Endometrial microvascular endothelial cells (primary cell): ENCODE results near the gene TRMT2B. TPM values are rescaled to one million over a fixed set of nuclear protein-coding genes. Genes with fewer than 3 reads are reported as not detected.
"Not testable (repeated sequence)": the region's sequence is repeated elsewhere in the genome, so short reads cannot be mapped to it uniquely, and the experiment has no call there.

ENCODE experiments used
- in situ Hi-C: cut with HindIII; loops from 2 replicates; pipeline ENCODE4 v1.10.0; 2017; ENCODE audit warnings: low sequenced_read_pairs, low pct_unique_long_range_greater_than_20kb; ENCODE audit errors: inconsistent ontology term
- total RNA-seq: library from RNA; depleted of rRNA; stranded (reverse); fragments of >200 nt; gene quantifications from one replicate; pipeline ENCODE4 v1.2.3, GENCODE V29; 2015; ENCODE audit errors: inconsistent ontology term

TRMT2B gene, protein sequence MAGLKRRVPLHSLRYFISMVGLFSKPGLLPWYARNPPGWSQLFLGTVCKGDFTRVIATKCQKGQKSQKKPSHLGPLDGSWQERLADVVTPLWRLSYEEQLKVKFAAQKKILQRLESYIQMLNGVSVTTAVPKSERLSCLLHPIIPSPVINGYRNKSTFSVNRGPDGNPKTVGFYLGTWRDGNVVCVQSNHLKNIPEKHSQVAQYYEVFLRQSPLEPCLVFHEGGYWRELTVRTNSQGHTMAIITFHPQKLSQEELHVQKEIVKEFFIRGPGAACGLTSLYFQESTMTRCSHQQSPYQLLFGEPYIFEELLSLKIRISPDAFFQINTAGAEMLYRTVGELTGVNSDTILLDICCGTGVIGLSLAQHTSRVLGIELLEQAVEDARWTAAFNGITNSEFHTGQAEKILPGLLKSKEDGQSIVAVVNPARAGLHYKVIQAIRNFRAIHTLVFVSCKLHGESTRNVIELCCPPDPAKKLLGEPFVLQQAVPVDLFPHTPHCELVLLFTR
- total RNA-seq: 18.2 TPM

- in situ Hi-C loops: no loop called here
Observed at GRCh38 chrX:101051549-101052302, at the start of gene TRMT2B. TSS of gene TRMT2B (minus strand) at chrX:101052111. CDS start at chrX:101042289, 9,822 bp downstream.

DNA sequence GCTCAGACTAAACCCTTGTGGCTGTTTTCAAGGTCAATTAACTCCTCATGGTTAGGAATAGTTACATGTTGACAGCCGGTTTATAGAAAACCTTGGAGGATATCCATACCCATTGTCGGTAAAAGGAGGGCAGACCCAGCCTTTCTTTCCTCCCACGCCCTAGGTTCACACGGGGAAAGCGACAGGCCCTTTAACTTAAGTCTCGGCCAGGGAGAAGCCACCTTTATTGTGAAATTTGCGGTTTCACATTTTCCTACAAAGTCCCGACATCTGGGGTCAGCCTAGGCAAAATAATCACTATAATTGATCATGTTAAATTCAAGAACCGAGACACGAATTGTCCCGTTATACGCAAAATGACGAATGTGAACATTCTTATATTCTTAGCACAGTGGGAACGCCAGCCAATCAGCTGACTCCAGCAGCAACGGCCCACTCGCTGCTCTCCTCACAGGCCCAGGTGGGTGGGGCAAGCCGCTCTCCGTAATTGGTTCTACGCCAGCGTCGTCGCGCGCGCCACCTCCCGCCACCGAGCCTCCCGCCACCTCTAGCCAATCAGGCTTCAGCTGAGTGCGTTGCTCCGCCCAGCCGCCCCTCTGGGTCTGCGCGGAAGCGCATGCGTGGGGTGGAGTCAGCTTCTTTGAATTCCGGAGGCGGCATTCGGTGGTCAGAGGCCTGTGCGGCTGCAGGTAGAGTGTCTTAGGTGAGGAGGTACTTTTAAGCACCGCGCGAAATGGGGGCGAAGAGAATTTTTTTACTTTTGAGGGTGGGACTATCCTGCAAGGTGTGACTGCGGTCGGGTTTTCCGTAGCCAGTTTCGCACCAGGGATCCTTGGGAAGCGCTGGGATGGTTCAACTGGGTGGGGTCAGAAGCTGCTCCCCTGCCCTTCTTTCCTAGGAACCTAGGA, 45.9 kb upstream of the TRMT2B start, which contains the start of gene CENPI:
CENPI (plus strand) TSS at position 659 of the 908 bp plus-strand sequence. CDS start 2,867 bp downstream, outside the sequence.
- in situ Hi-C loops: no loop called here

- in situ Hi-C loops: no loop called here
Observed at GRCh38 chrX:101091817-101092216, 39.9 kb upstream of the TRMT2B start.

- in situ Hi-C loops: no loop called here
Observed at GRCh38 chrX:101081231-101081630, 29.3 kb upstream of the TRMT2B start.

GRCh38 chrX:101080326-101081124, 28.6 kb upstream of the TRMT2B start:
- in situ Hi-C loops: no loop called here

DNA sequence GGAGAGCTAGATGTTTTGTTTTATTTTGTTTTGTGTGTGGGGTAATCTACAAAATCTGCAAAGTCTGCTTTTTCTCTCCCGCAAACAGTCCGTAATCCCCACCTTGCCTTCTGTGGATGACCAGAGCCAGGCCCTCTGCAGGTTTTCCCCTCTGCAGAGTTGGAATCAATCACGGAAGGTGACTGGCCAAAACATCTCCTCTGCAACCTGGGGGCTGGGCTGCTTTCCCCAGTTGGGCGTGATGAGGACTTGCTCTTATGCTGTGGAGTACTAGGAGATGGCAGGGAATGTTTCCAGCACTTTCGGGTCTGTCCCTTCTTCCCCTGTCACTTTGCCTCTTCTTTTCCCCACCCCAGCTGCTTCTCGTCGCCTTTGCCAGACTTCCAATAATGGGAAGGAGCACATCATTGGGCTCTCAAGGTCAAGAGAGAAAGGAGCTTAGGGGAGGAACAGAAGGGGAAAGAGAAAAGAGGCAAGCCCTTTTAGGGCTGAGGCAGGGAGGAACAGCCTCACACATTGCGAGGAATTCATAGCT, 27.9 kb upstream of the TRMT2B start:
- in situ Hi-C loops: no loop called here

- in situ Hi-C loops: no loop called here
Observed at GRCh38 chrX:101078716-101079598, 27.0 kb upstream of the TRMT2B start, which contains the start of gene TMEM35A. TSS of gene TMEM35A (plus strand) at chrX:101078879. CDS start at chrX:101079003, 124 bp downstream.

GRCh38 chrX:101071582-101071981, 19.7 kb upstream of the TRMT2B start:
- in situ Hi-C loops: no loop called here

DNA sequence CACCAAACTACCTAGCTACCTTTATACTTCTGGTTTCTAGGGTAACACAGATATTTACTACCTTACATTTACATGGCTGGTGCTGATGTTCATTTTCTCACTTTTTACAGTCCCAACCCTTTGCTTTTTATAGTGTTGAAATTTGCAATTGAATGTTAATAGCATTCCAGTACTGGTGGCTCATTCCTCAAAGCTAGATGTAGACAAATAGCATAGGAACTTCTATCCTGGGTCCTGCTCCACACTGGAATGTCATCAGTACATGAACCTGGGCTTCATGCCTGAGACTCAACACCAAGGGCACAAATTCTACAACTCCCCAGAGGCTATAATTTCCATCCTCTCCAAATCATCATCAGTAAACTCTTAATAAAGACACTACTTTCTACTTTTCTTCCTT, 10.3 kb upstream of the TRMT2B start:
- in situ Hi-C loops: no loop called here

GRCh38 chrX:101057093-101057714, 5.3 kb upstream of the TRMT2B start:
- in situ Hi-C loops: no loop called here

GRCh38 chrX:101056551-101056950, 4.6 kb upstream of the TRMT2B start:
- in situ Hi-C loops: not testable (repeated sequence)

DNA sequence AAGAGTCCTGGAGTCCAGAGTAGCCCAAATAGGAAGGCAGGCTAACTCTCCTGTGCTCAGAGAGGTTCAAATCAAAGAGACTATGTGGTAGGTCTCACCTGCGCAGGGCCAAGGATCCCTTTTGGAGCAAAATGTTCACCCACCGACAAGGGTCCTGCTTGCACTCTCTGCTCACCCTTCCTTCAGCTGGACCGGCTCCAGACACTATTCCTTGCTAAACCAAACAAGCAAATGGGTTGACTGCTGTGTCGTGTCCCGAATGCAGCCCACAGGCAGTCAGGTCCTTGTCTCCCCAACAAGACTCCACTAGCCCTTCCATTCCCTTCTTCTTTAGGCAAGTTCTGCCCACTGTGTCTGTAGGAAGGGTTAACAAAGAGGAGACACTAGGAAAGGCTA, 760 bp downstream of the TRMT2B start:
- in situ Hi-C loops: no loop called here

- in situ Hi-C loops: no loop called here
Observed at GRCh38 chrX:101040197-101040596, 11.7 kb downstream of the TRMT2B start.

GRCh38 chrX:101037231-101037630, 14.7 kb downstream of the TRMT2B start:
- in situ Hi-C loops: no loop called here

GRCh38 chrX:101029665-101030064, 22.2 kb downstream of the TRMT2B start:
- in situ Hi-C loops: no loop called here

DNA sequence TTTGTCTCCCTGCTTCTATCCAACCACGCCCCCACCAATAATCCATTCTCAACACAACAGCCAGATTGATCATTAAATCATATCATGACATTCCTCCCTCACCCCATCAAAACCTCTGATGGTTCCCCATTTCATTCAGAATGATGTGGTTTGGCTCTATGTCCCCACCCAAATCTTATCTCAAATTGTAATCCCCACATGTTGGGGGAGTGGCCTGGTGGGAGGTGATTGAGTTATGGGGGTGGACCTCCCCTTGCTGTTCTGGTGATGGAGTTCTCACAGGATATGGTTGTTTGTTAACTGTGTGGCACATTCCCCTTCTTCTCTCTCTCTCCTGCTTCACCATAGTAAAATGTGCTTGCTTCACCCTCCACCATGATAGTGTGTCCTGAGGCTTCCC, 23.3 kb downstream of the TRMT2B start:
- in situ Hi-C loops: no loop called here
